ENCODE data around the gene CCDC71L. TPM values are rescaled to one million over a fixed set of nuclear protein-coding genes. Genes with fewer than 3 reads are reported as not detected.
"Not testable (repeated sequence)": the region's sequence is repeated elsewhere in the genome, so short reads cannot be mapped to it uniquely, and the experiment has no call there.

Gene CCDC71L
- total RNA-seq, 1 donor from 2014 or later = 25.7 TPM

GRCh38 chr7:106683941-106684340, 23.0 kb upstream of the CCDC71L start:
- Histone ChIP-seq H3K27ac (no peak overlapping the region), H3K4me1 (peaks cover 4% of the 10 kb centered on the region), H3K36me3 (no peaks in the 10 kb centered on the region), H3K27me3 (no peaks in the 10 kb centered on the region), H3K4me3 (no peak overlapping the region), H3K9me3 (no peaks in the 10 kb centered on the region)
- DNase-seq (no peak), ATAC-seq (no peak)
- no peak for TF ChIP-seq CTCF (IDR thresholded peaks at IDR 0.05)
- intact Hi-C loops (cut with DNase I) = no loop called here

- Histone ChIP-seq H3K36me3 (no peaks in the 10 kb centered on the region), H3K9me3 (no peaks in the 10 kb centered on the region), H3K4me3 (no peak overlapping the region), H3K27ac (no peak overlapping the region), H3K27me3 (no peaks in the 10 kb centered on the region), H3K4me1 (peaks cover 4% of the 10 kb centered on the region)
- intact Hi-C loops (cut with DNase I) = no loop called here
- TF ChIP-seq CTCF (IDR thresholded peaks at IDR 0.05) = no peak
- no peak for ATAC-seq
- no peak for DNase-seq
Observed at GRCh38 chr7:106681815-106682495, 21.0 kb upstream of the CCDC71L start.

DNA sequence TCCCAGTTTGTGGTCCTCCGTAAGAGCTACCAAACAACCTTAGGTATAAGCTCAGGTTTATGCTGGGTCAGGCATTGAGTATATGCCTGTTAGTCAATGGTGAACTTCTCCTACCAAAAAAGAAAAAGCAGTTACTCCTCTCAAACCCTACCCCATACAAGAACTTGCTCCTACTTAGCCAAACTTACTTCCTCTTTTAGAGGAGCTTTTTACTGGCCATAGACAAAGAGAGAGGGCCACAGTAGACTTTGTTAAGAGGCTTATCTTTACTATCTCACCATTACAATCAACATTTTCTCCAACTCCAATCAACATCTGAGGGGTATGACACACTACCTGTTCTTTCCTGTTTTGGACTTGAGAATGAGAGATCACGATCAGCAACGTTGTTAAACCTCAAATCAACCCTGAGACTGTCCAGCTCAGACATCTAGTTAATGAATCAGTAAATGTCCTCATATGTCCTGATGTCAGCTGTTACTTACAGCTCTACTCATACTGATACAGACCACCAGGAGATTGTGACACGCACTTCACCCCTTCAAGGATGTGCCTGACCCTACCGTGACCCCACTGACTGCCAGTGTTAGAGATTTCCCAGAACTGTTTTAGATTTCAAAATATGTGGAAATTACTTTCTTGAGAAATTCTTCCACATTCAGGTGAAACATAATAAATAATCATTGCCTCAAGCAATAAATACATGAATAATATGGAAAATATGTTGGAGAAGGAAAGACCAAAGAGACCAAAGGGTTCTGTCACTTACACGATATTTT, 18.4 kb upstream of the CCDC71L start:
- intact Hi-C loops (cut with DNase I) = no loop called here
- Histone ChIP-seq H3K27me3 (no peaks in the 10 kb centered on the region), H3K4me1 (peaks cover 4% of the 10 kb centered on the region), H3K9me3 (no peaks in the 10 kb centered on the region), H3K4me3 (no peak overlapping the region), H3K36me3 (no peaks in the 10 kb centered on the region), H3K27ac (no peak overlapping the region)
- ATAC-seq (peak; percentile 89), DNase-seq (peak; percentile 65)
- TF ChIP-seq CTCF (IDR thresholded peaks at IDR 0.05) = no peak

DNA sequence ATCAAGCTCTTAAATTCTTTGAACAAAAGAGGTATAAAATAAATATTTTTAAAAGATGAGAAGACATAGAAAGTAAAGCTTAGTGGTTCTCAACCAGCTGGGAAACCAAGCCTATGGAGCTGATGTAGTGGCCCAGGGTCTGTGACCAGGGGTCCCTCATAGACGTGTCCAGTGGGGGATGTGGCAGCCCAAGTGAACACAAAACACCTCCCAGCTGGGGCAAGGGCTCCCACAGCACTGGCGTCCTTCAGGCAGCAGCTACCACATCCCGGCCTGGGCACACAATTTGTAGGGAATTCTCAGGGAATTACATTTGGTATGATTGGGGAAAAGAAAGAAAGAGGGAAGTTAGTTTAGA, 17.8 kb upstream of the CCDC71L start:
- H3K4me1 ChIP-seq = peaks cover 4% of the 10 kb centered on the region
- no peak for ATAC-seq
- H3K9me3 ChIP-seq = no peaks in the 10 kb centered on the region
- no peak overlapping the region for H3K4me3 ChIP-seq
- no peak overlapping the region for H3K27ac ChIP-seq
- intact Hi-C loops (cut with DNase I) = no loop called here
- H3K27me3 ChIP-seq = no peaks in the 10 kb centered on the region
- DNase-seq = no peak
- no peaks in the 10 kb centered on the region for H3K36me3 ChIP-seq
- no peak for TF ChIP-seq CTCF (IDR thresholded peaks at IDR 0.05)

DNA sequence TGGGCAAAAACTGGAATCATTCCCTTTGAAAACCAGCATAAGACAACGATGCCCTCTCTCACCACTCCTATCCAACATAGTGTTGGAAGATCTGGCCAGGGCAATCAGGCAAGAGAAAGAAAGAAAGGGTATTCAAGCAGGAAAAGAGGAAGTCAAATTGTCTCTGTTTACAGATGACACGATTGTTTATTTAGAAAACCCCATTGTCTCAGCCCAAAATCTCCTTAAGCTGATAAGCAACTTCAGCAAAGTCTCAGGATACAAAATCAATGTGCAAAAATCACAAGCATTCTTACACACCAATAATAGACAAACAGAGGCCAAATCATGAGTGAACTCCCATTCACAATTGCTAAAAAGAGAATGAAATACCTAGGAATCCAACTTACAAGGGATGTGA, 15.5 kb upstream of the CCDC71L start:
- H3K36me3 ChIP-seq; ATAC-seq; H3K9me3 ChIP-seq; H3K4me3 ChIP-seq; H3K4me1 ChIP-seq; intact Hi-C loops (cut with DNase I); H3K27me3 ChIP-seq; H3K27ac ChIP-seq; DNase-seq: not testable (repeated sequence)

DNA sequence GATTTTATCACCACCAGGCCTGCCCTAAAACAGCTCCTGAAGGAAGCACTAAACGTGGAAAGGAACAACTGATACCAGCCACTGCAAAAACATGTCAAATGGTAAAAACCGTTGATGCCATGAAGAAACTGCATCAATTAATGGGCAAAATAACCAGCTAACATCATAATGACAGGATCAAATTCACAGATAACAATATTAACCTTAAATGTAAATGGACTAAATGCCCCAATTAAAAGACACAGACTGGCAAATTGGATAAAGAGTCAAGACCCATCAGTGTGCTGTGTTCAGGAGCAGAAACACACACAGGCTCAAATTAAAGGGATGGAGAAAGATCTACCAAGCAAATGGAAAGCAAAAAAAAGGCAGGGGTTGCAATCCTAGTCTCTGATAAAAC, 12.7 kb upstream of the CCDC71L start:
- ATAC-seq; H3K4me1 ChIP-seq; H3K27ac ChIP-seq; intact Hi-C loops (cut with DNase I); H3K36me3 ChIP-seq; DNase-seq; H3K27me3 ChIP-seq; H3K9me3 ChIP-seq; H3K4me3 ChIP-seq: not testable (repeated sequence)

DNA sequence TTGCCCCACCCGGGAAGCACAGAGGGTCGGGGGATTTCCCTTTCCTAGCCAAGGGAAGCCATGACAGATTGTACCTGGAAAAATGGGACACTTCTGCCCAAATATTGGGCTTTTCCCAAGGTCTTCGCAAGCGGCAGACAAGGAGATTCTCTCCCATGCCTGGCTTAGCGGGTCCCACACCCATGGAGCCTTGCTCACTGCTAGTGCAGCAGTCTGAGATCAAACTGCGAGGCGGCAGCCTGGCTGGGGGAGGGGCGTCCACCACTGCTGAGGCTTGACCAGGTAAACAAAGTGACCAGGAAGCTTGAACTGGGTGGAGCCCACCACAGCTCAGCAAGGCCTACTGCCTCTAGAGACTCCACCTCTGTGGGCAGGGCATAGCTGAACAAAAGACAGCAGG, 11.0 kb upstream of the CCDC71L start:
- H3K4me1 ChIP-seq; ATAC-seq; intact Hi-C loops (cut with DNase I); H3K9me3 ChIP-seq; H3K36me3 ChIP-seq; DNase-seq; H3K4me3 ChIP-seq; H3K27ac ChIP-seq; H3K27me3 ChIP-seq: not testable (repeated sequence)
